HEK293 (cell line): ENCODE data around the gene TSPAN9.

ENCODE experiments used
- CTCF ChIA-PET: fragments of 350-600 bp; formaldehyde crosslinking; extraction: SDS; loops from one replicate; lab custom pipeline; 2021; ENCODE audit warnings: antibody characterized with exemption; lab: Yijun Ruan, JAX
- POLR2A ChIA-PET: fragments of 300-600 bp; formaldehyde crosslinking; extraction: SDS; loops from one replicate; lab custom pipeline; 2020; ENCODE audit warnings: antibody characterized with exemption, inconsistent platforms; lab: Yijun Ruan, JAX
- H3K27ac ChIP-seq: fragments of 200-500 bp; sonication (Bioruptor generic); 2 replicates; pipeline ENCODE4 v1.5.1; 2014; ENCODE audit warnings: low read depth, low read length, control low read depth, inconsistent platforms; ENCODE audit errors: extremely low read depth
- H3K36me3 ChIP-seq, 2 experiments: fragments of 200-500 bp in 1 of 2; sonication (Bioruptor generic) in 1 of 2; 1 replicate in 1 of 2; 2 replicates in 1 of 2; pipeline ENCODE4 v1.5.1; 2014 to 2017; ENCODE audit warnings: inconsistent platforms in 2 of 2, low read length in 2 of 2; ENCODE audit not compliant: control insufficient read depth in 2 of 2, insufficient read depth in 1 of 2
- H3K4me1 ChIP-seq: fragments of 200-500 bp; sonication (Bioruptor generic); 2 replicates; pipeline ENCODE4 v1.5.1; 2014; ENCODE audit warnings: mild to moderate bottlenecking, low read length, inconsistent platforms; ENCODE audit not compliant: control insufficient read depth, insufficient read depth
- H3K4me3 ChIP-seq: 2 replicates; pipeline ENCODE4 v1.5.1; 2011; ENCODE audit warnings: low read depth, mild to moderate bottlenecking, control low read depth, low read length, moderate library complexity
- H3K9me3 ChIP-seq: fragments of 200-500 bp; sonication (Bioruptor generic); 2 replicates; pipeline ENCODE4 v1.5.1; 2014; ENCODE audit warnings: low read depth, low read length, inconsistent platforms; ENCODE audit not compliant: control insufficient read depth, insufficient read depth
- BCL11A ChIP-seq: fragments of 450-650 bp; formaldehyde crosslinking; IDR thresholded peaks from 2 replicates; pipeline ENCODE4 v1.5.1; 2016; ENCODE audit warnings: low read depth, missing biosample characterization, missing genetic modification characterization
- GLIS1 ChIP-seq: fragments of 450-650 bp; formaldehyde crosslinking; IDR thresholded peaks from 2 replicates; pipeline ENCODE4 v1.5.1; 2016; ENCODE audit warnings: missing biosample characterization, missing genetic modification characterization
- HOXA7 ChIP-seq: sonication (generic); formaldehyde crosslinking; IDR thresholded peaks from 2 replicates; pipeline ENCODE4 v1.8.1; 2022; ENCODE audit warnings: missing genetic modification reagents, borderline replicate concordance
- TRIM28 ChIP-seq: IDR thresholded peaks from 2 replicates; pipeline ENCODE4 v1.6.1; 2011; ENCODE audit warnings: low read length, control low read depth, borderline replicate concordance
- ZBTB21 ChIP-seq: fragments of 450-650 bp; formaldehyde crosslinking; IDR thresholded peaks from 2 replicates; pipeline ENCODE4 v1.5.1; 2017; ENCODE audit warnings: missing biosample characterization, missing genetic modification characterization
- ZBTB26 ChIP-seq: fragments of 450-650 bp; formaldehyde crosslinking; optimal IDR thresholded peaks from 2 replicates; pipeline ENCODE3; 2016; ENCODE audit warnings: missing biosample characterization, mild to moderate bottlenecking, missing genetic modification characterization
- ZIC2 ChIP-seq: fragments of 450-650 bp; formaldehyde crosslinking; IDR thresholded peaks from 2 replicates; pipeline ENCODE4 v1.5.1; 2016; ENCODE audit warnings: missing biosample characterization, missing genetic modification characterization
- ZNF148 ChIP-seq: fragments of 450-650 bp; formaldehyde crosslinking; IDR thresholded peaks from 2 replicates; pipeline ENCODE4 v1.5.0; 2017; ENCODE audit warnings: missing biosample characterization, missing genetic modification characterization, borderline replicate concordance
- ZNF16 ChIP-seq: fragments of 450-650 bp; formaldehyde crosslinking; IDR thresholded peaks from 2 replicates; pipeline ENCODE4 v1.5.1; 2016; ENCODE audit warnings: low read depth, missing biosample characterization, missing genetic modification characterization
- ZNF211 ChIP-seq: fragments of 450-650 bp; formaldehyde crosslinking; IDR thresholded peaks from 2 replicates; pipeline ENCODE4 v1.5.1; 2016; ENCODE audit warnings: low read depth, missing biosample characterization, missing genetic modification characterization
- ZNF239 ChIP-seq: fragments of 450-650 bp; formaldehyde crosslinking; IDR thresholded peaks from 2 replicates; pipeline ENCODE4 v1.5.1; 2016; ENCODE audit warnings: missing biosample characterization, missing genetic modification characterization
- ZNF248 ChIP-seq: fragments of 450-650 bp; formaldehyde crosslinking; IDR thresholded peaks from 2 replicates; pipeline ENCODE4 v1.5.1; 2017; ENCODE audit warnings: missing biosample characterization, missing genetic modification characterization
- ZNF280D ChIP-seq: fragments of 450-650 bp; formaldehyde crosslinking; IDR thresholded peaks from 2 replicates; pipeline ENCODE4 v1.5.1; 2016; ENCODE audit warnings: missing biosample characterization, missing genetic modification characterization
- ZNF324 ChIP-seq: fragments of 450-650 bp; formaldehyde crosslinking; IDR thresholded peaks from 2 replicates; pipeline ENCODE4 v1.5.1; 2016; ENCODE audit warnings: missing biosample characterization, missing genetic modification characterization
- ZNF391 ChIP-seq: fragments of 450-650 bp; formaldehyde crosslinking; IDR thresholded peaks from 2 replicates; pipeline ENCODE4 v1.5.1; 2016; ENCODE audit warnings: low read depth, missing biosample characterization, missing genetic modification characterization, borderline replicate concordance
- ZNF473 ChIP-seq: fragments of 450-650 bp; formaldehyde crosslinking; IDR thresholded peaks from 2 replicates; pipeline ENCODE4 v1.5.1; 2017; ENCODE audit warnings: missing biosample characterization, missing genetic modification characterization
- ZNF514 ChIP-seq: fragments of 450-650 bp; formaldehyde crosslinking; IDR thresholded peaks from 2 replicates; pipeline ENCODE4 v1.5.1; 2016; ENCODE audit warnings: missing biosample characterization, missing genetic modification characterization
- ZNF558 ChIP-seq: fragments of 450-650 bp; formaldehyde crosslinking; IDR thresholded peaks from 2 replicates; pipeline ENCODE4 v1.5.1; 2016; ENCODE audit warnings: missing biosample characterization, missing genetic modification characterization
- ZNF623 ChIP-seq: fragments of 450-650 bp; formaldehyde crosslinking; IDR thresholded peaks from 2 replicates; pipeline ENCODE4 v1.5.1; 2016; ENCODE audit warnings: missing biosample characterization, missing genetic modification characterization
- ZNF707 ChIP-seq: fragments of 450-650 bp; formaldehyde crosslinking; IDR thresholded peaks from 2 replicates; pipeline ENCODE4 v1.5.1; 2016; ENCODE audit warnings: missing biosample characterization, missing genetic modification characterization
- ZNF776 ChIP-seq: fragments of 450-650 bp; formaldehyde crosslinking; IDR thresholded peaks from 2 replicates; pipeline ENCODE4 v1.5.0; 2017; ENCODE audit warnings: missing biosample characterization, missing genetic modification characterization, borderline replicate concordance
- TF ChIP-seq, protein P1 (sequence below): fragments of 450-650 bp; formaldehyde crosslinking; IDR thresholded peaks from 2 replicates; pipeline ENCODE4 v1.5.1; 2017; ENCODE audit warnings: missing biosample characterization, missing genetic modification characterization
- TF ChIP-seq, protein P2 (sequence below): fragments of 450-650 bp; formaldehyde crosslinking; IDR thresholded peaks from 2 replicates; pipeline ENCODE4 v1.5.1; 2017; ENCODE audit warnings: missing biosample characterization, missing genetic modification characterization

Gene TSPAN9

GRCh38 chr12:3249081-3249800 is 172.1 kb downstream of the TSPAN9 start:
- Histone ChIP-seq H3K27ac (no peak overlapping the region), H3K4me1 (no peaks in the 10 kb centered on the region), H3K4me3 (no peak overlapping the region), H3K9me3 (no peaks in the 10 kb centered on the region), H3K36me3 (no peaks in the 10 kb centered on the region)
- TF ChIP-seq ZIC2 (tag by site-specific recombination) (0 out of 2 replicates have a peak, but pooled peaks have one; percentile 10), ZNF391 (tag by site-specific recombination) (no peak), BCL11A (tag by site-specific recombination) (no peak)
- ChIA-PET CTCF (no interaction called here), POLR2A (no interaction called here)

DNA sequence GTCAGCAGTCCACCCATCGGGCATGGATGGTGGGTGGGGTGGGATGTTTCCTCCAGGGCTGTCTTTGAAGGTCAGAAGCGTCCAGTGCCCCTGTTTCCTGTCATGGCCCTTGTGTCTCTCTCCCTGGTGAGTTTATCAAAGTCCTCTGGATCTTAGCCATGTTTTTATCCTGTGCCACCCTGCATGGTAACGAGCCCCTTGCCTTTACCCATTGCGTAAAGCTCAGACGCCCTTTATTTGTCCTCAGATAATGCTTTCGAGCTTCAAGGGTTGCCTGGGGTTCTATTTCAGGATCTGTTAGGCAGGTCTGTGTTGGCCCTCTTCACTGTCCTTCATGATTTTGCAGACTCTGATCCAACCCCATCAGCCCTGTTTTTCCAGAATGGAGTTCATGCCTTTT is 172.9 kb downstream of the TSPAN9 start:
- no peaks in the 10 kb centered on the region for H3K4me1 ChIP-seq
- ChIA-PET CTCF (interaction anchor here (0.6 to 1.1 kb wide), 2 partner anchors 113 to 176 kb away, joined by 3 read pairs; no protein-coding TSS in a partner anchor), POLR2A (no interaction called here)
- no peak overlapping the region for H3K27ac ChIP-seq
- no peaks in the 10 kb centered on the region for H3K9me3 ChIP-seq
- no peak overlapping the region for H3K4me3 ChIP-seq
- TF ChIP-seq, protein P1, sequence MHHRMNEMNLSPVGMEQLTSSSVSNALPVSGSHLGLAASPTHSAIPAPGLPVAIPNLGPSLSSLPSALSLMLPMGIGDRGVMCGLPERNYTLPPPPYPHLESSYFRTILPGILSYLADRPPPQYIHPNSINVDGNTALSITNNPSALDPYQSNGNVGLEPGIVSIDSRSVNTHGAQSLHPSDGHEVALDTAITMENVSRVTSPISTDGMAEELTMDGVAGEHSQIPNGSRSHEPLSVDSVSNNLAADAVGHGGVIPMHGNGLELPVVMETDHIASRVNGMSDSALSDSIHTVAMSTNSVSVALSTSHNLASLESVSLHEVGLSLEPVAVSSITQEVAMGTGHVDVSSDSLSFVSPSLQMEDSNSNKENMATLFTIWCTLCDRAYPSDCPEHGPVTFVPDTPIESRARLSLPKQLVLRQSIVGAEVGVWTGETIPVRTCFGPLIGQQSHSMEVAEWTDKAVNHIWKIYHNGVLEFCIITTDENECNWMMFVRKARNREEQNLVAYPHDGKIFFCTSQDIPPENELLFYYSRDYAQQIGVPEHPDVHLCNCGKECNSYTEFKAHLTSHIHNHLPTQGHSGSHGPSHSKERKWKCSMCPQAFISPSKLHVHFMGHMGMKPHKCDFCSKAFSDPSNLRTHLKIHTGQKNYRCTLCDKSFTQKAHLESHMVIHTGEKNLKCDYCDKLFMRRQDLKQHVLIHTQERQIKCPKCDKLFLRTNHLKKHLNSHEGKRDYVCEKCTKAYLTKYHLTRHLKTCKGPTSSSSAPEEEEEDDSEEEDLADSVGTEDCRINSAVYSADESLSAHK (tag by site-specific recombination): no peak
- TF ChIP-seq, protein P2, sequence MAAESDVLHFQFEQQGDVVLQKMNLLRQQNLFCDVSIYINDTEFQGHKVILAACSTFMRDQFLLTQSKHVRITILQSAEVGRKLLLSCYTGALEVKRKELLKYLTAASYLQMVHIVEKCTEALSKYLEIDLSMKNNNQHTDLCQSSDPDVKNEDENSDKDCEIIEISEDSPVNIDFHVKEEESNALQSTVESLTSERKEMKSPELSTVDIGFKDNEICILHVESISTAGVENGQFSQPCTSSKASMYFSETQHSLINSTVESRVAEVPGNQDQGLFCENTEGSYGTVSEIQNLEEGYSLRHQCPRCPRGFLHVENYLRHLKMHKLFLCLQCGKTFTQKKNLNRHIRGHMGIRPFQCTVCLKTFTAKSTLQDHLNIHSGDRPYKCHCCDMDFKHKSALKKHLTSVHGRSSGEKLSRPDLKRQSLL: no peak
- TF ChIP-seq ZBTB21 (tag by site-specific recombination): no peak
- no peak for TF ChIP-seq ZNF514 (tag by site-specific recombination)
- TF ChIP-seq ZNF211 (tag by site-specific recombination): no peak
- TF ChIP-seq ZNF16 (tag by site-specific recombination): no peak
- no peak for TF ChIP-seq ZNF248 (tag by site-specific recombination)
- no peak for TF ChIP-seq ZNF473 (tag by site-specific recombination)
- TF ChIP-seq HOXA7 (CRISPR knock-in tag): no peak
- TF ChIP-seq ZNF707 (tag by site-specific recombination): no peak
- TF ChIP-seq ZNF558 (tag by site-specific recombination): no peak
- no peak for TF ChIP-seq ZNF623
- TF ChIP-seq ZNF324 (tag by site-specific recombination): no peak
- no peak for TF ChIP-seq TRIM28
- no peak for TF ChIP-seq ZNF280D (tag by site-specific recombination)
- TF ChIP-seq ZNF148 (tag by site-specific recombination): no peak
- TF ChIP-seq GLIS1 (tag by site-specific recombination): no peak
- TF ChIP-seq ZNF776 (tag by site-specific recombination): no peak
- no peak for TF ChIP-seq ZBTB26 (tag by site-specific recombination)
- no peak for TF ChIP-seq ZNF239
- H3K36me3 ChIP-seq: no peaks in the 10 kb centered on the region
